Left kidney (tissue), 2 donors: ENCODE data around the gene CELF2. TPM values are rescaled to one million over a fixed set of nuclear protein-coding genes. Genes with fewer than 3 reads are reported as not detected.
"Not testable (repeated sequence)": the region's sequence is repeated elsewhere in the genome, so short reads cannot be mapped to it uniquely, and the experiment has no call there.

Experiments used
- DNase-seq: peaks from one replicate; pipeline ENCODE4 v3.0.0-alpha.2; 2013
- polyA plus RNA-seq: library from polyadenylated mRNA; unstranded; fragments of 120-200 nt; gene quantifications from one replicate; pipeline ENCODE4 v1.2.1, GENCODE V29; 2013; ENCODE audit not compliant: insufficient read length

The CELF2 gene
- polyA plus RNA-seq, 1 donor, result 12.5 TPM

DNA sequence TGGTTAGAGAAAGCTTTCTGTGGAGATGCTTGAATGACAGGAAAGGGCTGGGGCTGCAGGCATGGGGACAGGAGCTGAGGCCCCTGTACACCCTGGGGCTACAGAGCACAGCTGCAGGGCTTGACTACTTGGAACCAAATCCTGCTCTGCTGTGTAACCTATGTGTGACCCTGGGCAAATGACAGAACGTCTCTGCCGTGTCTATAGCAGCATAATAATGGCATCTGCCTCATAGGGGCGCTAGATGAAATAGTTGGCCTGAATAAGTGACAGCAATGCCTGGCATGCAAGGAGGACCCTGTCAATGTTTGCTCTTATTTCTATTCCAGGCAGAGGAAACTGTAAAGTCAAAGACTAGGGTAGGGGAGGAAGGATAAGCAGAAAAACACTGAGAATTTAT is 339.8 kb downstream of the CELF2 start:
- no peak for DNase-seq

DNA sequence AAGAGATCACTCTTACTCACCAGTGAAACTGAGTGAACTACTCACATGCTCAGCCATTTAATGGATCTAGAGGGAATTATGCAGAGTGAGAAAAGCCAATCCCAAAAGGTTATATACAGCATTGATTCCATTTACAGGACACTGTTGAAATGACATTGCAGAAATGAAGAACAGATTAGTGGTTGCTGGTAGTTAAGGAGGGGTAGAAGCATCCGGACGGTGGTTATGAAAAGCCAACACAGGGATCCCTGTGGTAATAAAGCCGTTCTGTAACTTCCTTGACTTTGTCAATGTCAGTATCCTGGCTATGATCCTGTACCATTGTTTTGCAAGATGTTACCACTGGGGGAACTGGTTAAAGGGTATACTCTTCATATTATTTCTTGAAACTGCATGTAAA is 340.3 kb downstream of the CELF2 start:
- DNase-seq, result no peak

DNA sequence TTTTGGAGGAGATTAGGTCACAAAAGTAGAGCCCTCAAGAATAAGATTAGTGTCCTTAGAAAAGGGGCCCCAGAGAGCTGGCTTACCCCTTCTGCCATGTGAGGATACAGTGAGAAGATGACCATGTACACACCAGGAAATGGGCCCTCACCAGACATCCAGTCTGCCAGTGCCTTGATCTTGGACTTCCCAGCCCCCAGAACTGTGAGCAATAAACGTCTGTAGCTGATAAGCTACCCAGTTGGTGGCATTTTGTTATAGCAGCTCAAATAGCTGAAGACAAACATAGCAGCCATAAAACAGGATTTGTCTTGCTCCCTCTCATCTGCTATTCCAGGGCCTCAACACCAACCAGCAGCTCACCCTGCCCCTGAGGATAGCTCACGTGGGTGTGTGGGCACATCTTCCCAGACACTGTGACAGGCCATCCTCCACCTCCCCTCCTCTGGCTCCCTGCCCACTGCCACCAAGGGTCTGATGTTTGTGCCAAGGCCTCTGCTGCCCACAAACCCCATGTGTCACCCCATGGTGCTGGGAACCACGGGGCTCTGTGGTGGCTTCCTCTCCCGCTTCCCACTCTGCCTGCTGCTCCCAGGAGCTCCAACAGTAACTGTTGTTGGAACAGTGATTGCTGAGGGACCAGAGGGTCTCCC is 341.4 kb downstream of the CELF2 start:
- no peak for DNase-seq

DNA sequence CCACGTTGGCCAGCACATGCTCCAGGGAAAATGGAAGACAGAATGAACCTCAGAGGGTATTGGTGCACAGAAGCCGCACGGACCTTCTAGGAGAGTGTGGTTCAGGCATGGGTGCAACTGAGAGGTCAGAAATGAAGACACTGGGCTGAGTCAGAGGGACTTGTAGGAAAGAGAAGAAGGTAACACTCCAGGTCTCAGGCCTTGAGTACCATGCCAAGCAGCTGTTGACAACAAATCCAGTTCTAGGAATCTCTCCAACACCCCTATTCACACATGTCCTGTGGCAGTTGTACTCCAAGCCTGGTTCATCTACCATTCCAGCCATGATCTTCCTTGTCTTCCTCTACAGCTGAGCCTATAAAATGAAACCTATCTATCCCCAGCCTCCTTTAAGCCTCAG is 342.2 kb downstream of the CELF2 start:
- DNase-seq, result no peak

DNA sequence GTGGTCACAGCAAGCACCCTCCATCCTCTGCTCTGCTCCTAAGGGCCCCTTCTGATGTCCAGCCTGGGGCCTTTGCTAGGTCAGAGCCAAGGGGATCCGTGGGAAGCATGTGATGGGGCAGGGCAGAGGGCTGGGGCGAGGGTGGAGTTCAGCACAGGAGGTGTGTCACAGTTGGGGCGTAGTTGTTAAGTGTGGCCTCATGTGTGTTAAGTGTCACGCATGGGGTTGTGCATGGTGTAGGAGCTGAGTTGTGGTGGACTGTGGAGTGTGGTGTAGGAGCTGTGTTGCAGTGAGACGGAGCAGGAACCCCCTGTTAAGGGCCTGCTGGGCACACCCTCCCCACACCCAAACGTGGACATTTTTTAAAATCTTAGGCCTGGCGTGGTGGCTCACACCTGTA is 345.8 kb downstream of the CELF2 start:
- DNase-seq, result no peak

DNA sequence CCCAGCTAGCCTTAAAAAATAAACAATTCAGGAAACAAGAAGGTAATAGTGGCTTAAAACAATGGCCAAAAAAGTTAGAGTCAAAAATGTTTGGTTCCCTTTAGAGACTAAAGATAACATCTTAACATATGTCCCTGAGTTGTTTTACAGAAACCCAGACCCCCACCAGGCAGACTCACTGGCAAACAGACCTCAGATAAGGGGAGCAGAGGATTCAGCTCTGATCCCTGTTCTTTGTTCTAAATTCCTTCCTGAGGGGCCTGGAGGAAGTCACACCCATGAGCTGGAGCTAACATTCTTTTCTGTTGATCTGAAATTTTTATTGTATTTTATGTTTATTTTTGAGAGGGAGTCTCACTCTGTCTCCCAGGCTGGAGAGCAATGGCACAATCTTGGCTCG is 346.6 kb downstream of the CELF2 start:
- no peak for DNase-seq

DNA sequence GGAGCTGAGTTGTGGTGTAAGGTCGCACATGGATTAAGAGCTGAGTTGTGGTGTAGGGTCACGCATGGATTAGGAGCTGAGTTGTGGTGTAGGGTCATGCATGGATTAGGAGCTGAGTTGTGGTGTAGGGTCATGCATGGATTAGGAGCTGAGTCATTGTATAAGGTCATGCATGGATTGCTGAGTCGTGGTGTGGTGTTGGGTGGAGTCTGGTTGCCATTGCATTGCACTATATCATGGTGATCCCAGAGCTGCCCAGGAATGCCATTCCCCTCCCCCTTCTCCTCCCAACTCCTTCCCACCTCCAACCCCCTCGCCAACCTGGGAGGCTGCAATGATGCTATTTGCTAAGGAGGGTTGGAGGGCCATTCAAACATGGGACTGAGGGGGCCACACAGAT is 349.2 kb downstream of the CELF2 start:
- not testable (repeated sequence) for DNase-seq

DNA sequence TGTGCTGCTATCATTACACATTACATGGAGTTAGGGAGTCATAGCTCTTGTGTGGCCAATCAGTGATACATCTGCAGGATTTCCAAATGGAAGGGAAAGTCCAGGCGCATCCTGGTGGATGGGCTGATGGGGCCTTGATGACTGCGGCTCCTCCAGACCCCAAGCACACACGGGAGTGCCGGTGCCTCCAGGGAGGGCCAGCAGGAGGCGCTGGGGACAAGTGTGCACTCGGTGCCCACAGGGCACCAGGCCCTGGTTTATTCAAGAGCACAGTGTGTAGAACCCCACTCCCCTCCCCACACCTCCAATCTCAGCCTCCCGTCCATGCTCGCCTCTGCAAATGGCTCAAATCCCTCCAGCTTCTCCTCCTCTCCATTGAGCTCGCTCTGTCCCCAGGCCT is 349.8 kb downstream of the CELF2 start:
- DNase-seq, result no peak

DNA sequence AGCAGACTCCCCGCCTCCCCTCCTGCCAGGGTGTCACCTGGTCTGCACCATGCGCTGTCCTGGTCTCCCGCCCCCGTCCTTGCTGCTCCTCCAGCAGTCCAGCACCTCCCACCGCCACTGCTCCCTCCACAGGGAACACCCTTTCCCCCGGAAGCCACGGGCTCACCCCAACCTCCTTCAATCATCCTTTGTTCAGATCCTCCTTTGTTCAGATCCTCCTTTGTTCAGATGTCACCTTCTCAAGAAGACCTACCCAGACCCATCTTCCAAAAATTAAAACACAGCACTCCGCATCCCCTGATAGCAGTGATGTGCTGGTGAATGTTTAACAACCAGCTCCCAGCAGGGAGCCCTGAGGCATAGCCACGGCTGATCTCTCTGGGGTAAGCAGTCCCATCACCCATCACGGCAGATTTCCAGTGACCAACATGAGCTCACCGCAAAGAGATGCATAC is 356.1 kb downstream of the CELF2 start:
- no peak for DNase-seq

DNA sequence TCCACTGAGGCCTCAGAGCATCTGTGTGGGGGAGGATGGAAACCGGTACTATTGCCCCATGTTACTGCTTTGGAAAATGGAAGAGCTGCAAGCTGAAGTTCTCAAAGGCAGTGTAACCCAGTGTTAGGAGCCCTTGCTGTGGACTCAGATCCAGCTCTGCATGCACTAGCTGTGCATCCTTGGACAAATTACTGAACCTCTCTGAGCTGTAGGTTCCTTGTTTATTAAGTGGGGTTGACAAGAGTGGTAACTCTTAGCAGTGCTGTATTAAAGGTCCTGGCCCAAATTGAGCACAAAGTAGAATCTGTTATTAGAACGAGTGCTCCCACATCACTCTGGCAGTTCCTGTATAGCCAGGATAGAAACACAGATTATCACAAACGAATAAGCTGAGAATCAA is 359.6 kb downstream of the CELF2 start:
- DNase-seq, result no peak

DNA sequence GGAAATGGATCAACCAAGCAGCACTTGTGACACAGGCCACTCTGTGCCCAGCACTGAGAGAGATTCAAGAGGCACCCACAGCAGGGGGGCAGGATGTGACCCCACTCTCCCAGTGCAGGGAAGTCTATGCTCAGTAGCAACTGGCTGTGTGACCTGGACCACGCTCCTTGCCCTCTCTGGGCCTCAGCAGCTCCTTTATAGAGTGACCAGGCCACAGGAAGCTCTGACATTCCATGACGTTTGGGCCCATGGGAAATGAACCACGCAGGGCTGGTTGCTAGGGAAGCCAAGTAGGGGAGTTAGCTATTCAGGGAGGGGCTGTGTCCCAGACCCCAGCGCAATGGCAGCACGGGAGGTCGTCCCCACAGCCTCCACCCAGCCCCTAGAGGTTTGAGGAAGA is 361.2 kb downstream of the CELF2 start:
- no peak for DNase-seq

DNA sequence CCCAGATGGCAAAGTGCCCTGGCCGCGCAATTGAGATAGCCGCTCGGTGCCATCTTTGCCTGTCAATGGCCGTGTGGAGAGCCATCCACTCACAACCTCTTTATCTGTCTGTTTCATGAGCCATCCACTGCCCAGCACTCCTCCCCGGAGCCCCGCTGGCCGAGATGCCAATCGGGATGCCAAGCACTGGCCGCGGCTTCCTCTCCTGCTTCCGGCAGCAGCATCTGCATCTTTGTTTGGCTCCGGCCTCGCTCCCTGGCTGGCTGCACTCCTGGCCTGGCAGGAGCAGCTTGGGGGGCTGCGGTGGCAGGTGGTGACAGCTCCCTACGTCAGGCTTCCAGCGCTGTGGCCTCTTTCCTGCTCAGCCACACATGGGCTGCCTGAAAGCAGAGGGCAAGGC is 362.1 kb downstream of the CELF2 start:
- DNase-seq, result no peak

DNA sequence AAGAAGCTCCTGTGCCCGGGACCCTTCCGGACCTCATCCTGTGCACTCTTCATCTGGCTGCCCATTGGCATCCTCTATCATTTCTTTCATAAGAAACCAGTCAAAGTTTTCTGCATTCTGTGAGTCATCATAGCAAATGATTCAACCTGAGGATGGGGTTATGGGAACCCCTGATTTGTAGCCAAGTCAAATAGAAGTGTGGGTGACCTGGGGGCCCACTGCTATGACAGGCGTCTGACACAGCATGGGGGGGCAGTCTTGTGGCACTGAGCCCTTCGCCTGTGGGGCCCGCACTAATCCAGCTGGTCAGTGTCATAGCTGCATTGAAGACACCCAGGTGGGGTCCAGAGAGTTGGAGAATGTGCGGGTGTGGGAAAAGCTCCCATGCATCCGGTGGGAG is 363.4 kb downstream of the CELF2 start:
- DNase-seq, result no peak

DNA sequence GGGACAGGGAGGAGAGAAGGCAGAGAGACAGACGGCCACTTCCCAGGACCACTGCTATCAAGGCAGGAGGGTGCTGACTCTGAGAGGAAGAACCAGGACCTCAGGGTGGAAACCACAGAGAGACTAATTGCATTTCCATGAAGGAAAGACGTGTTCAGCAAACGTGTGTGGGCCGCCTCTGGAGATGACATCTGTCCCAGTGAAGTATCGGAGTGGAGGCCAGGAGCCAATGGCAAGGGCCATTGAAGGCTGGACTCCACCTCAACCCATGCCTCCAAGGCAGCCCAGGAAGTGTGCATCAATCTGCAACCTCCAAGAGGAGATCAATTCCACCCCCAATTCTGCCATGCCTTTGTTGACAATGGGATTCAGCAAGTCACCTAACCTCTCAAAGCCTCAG is 363.8 kb downstream of the CELF2 start:
- DNase-seq, result no peak

DNA sequence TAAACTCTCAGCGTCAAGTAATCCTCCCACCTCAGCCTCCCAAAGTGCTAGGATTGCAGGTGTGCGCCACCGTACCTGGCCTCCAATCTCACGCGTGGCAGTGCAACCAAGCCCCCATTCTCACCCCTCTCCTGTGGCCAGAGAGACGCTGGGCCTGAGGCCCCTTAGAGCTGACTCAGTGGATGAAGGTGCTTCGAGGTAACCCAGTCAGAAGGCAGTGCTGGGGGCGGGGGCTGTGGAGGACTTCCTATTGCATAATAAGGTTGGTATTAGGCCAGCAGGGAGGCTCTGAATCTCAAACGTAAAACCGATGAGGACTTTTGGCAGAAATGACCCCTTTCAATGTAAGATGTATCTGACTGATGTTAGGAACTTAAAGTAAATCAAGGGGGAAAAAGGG is 364.5 kb downstream of the CELF2 start:
- no peak for DNase-seq

DNA sequence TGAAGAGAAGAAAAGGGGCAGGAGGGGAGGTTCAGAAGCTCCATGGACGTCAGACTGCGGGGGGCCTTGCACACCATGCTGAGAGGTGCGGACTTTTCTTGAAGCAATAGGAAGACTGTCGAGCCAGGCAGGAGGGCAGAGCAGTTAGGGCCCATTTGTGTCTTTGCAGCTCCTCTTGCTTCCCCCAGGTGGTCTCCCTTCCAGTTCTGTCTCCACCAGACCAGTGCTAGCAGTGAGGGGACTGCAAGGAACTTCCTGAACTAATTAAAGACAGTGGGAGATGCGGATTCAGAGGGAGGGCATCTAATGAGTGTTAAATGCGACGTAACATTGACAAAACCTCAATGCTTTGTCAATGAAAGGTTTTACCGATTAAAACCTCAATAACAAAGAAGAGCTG is 368.4 kb downstream of the CELF2 start:
- no peak for DNase-seq
